BJ (cell line): ENCODE data around the gene CANT1. TPM values are rescaled to one million over a fixed set of nuclear protein-coding genes. Genes with fewer than 3 reads are reported as not detected.

Source experiments
- CTCF ChIA-PET: fragments of 350-600 bp; formaldehyde crosslinking; extraction: SDS; loops from one replicate; lab custom pipeline; 2021; ENCODE audit warnings: antibody characterized with exemption, inconsistent platforms; lab: Yijun Ruan, JAX
- POLR2A ChIA-PET: fragments of 300-600 bp; sonication (Branson Sonifier 250); formaldehyde crosslinking; extraction: SDS; loops from one replicate; lab custom pipeline; 2021; ENCODE audit warnings: antibody characterized with exemption; lab: Charles Lee
- DNase-seq: peaks from one replicate; pipeline ENCODE4 v3.0.0-alpha.2; 2011; ENCODE audit warnings: low read depth
- H3K27me3 ChIP-seq: 2 replicates; pipeline ENCODE4 v1.6.0; 2011; ENCODE audit warnings: low read length; ENCODE audit not compliant: control insufficient read depth, insufficient read depth
- H3K36me3 ChIP-seq: 2 replicates; pipeline ENCODE4 v1.5.1; 2011; ENCODE audit warnings: low read length; ENCODE audit not compliant: control insufficient read depth, insufficient read depth
- H3K4me3 ChIP-seq: 2 replicates; pipeline ENCODE4 v1.5.1; 2011; ENCODE audit warnings: low read depth, mild to moderate bottlenecking, control low read depth, low read length
- CTCF ChIP-seq: IDR thresholded peaks from 2 replicates; pipeline ENCODE4 v1.5.1; 2011; ENCODE audit warnings: low read depth, mild to moderate bottlenecking, control low read depth, inconsistent platforms, low read length, moderate library complexity; ENCODE audit not compliant: insufficient read depth
- polyA plus RNA-seq: library from polyadenylated mRNA; depleted of rRNA; stranded (reverse); fragments of >200 nt; gene quantifications from 2 replicates; pipeline ENCODE4 v1.2.3, GENCODE V29; 2011

Gene CANT1
- polyA plus RNA-seq, 1 experiment: 83.5 TPM

GRCh38 chr17:78980624-78980972 is 29.0 kb downstream of the CANT1 start:
- no peaks in the 10 kb centered on the region for H3K27me3 ChIP-seq
- 0 out of 2 replicates have a peak, but pooled peaks cover 1% of the 10 kb centered on the region for H3K36me3 ChIP-seq
- no peak overlapping the region for H3K4me3 ChIP-seq
- no peak for TF ChIP-seq CTCF
- CTCF ChIA-PET: interaction anchor here (2.8 kb wide), 1 partner anchor 9 kb away, joined by 10 read pairs; no protein-coding TSS in a partner anchor
- POLR2A ChIA-PET: no interaction called here
- DNase-seq: no peak

DNA sequence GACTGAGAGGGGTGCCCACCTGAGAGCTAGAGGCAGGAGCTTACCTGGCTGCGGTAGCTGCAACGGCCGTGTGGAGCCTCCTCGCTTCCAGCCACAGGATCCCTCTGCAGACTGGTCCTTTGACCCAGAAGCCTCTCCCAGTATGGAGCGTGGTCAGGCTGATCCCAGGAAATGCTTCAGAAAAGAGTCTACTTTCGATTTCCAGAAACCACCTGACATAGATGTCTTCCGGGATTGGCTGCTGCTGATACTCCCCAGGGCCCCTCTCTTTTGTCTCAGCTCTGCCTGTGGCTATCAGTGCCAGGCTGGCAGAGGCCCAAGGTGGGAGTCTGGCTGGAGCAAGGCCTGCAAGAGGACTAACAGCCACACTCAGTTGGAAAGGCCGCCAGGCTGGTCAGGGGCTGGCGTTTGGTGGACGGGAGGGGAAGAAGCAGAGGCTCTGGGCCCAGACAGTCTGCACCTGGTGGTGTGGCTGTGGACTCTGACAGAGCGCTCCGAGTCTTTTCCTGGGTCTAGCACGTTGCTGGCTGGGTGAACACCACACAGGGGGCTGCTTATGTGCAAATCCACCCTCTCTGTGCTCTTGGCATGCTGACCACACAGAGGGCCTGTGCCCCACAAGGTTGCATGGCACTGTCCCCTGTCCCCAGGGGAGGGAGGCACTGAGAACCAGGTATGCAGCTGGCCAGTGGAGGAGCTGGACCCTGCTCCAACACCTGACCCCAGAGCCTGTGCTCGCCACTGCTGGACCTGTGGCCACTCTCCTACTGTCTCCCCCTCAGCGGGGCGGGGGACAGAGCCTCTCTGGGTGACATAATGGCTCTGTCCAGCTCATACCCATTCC is 29.6 kb downstream of the CANT1 start, which contains the start of gene LGALS3BP:
Gene LGALS3BP (minus strand): TSS at position 144 of the 844 bp plus-strand sequence. CDS start 2,732 bp downstream, outside the sequence.
- CTCF ChIA-PET: interaction anchor here (2.8 kb wide), 1 partner anchor 9 kb away, joined by 10 read pairs; no protein-coding TSS in a partner anchor
- no peak for TF ChIP-seq CTCF
- Histone ChIP-seq H3K4me3 (0 out of 2 replicates have a peak within 1 kb of the TSS, but pooled peaks have one; percentile 9), H3K36me3 (0 out of 2 replicates have a peak, but pooled peaks cover 1% of the 10 kb centered on the region), H3K27me3 (no peaks in the 10 kb centered on the region)
- no peak for DNase-seq
- POLR2A ChIA-PET: no interaction called here

DNA sequence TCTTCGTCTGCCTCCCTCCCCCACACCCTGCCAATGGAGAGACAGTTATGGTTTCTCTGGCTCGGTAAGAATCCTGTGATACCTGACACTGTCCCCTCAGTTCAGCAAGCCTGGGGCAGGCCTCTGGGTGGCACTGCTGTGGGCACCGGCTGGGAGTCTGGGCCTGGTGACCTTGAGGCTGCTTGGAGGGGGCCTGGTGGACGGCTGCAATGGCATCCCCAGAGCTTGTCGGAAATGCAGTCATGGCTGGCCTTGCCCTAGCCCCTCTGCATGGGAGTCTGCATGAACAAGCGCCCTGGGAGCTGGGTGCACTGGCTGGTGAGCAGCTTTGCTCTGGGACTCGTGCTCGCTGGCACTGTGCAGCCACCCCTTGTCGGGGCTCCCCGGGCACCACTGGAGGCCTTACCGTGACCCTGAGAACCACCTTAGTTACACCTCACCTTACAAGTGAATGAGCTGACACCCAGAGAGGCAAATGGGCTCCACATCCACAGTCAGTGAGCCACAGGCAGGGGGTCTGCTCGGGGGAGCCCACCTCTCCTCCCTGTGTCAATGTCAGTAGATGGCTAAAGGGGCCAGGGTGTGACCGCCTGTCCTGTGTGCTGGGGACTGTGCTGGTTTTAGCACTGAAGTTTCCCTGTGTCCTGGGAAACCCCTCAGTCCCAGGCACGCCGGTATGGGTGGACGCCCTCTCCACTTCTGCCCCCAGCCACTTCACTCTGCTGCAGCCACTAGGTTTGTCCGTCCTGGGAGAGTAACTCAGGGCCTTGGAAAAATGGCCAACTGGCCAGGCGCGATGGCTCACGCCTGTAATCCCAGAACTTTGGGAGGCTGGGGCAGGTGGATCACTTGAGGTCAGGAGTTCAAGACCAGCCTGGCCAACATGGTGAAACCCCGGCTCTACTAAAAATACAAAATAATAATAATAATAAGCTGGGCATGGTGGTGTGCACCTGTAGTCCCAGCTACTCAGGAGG is 31.3 kb downstream of the CANT1 start:
- POLR2A ChIA-PET: no interaction called here
- no peak for DNase-seq
- Histone ChIP-seq H3K36me3 (0 out of 2 replicates have a peak, but pooled peaks cover 1% of the 10 kb centered on the region), H3K27me3 (no peaks in the 10 kb centered on the region), H3K4me3 (no peak overlapping the region)
- CTCF ChIA-PET: interaction anchor here (0.9 kb wide), 1 partner anchor 413 kb away, joined by 3 read pairs; no protein-coding TSS in a partner anchor
- no peak for TF ChIP-seq CTCF

DNA sequence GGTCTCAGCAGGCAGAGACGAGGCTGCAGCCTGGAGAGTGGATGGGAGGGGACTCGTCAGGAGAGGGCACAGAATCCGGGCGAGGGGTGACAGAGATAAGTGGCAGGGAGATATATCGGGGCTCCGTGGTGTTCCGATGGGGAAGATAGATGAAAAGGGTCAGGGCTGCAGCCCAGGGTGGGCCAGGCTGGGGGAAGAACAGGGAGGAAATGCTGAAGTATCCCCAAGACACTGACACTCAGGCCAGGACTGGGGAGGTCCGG is 32.0 kb downstream of the CANT1 start:
- POLR2A ChIA-PET: no interaction called here
- DNase-seq: no peak
- Histone ChIP-seq H3K4me3 (no peak overlapping the region), H3K36me3 (0 out of 2 replicates have a peak, but pooled peaks cover 1% of the 10 kb centered on the region), H3K27me3 (no peaks in the 10 kb centered on the region)
- CTCF ChIA-PET: no interaction called here
- no peak for TF ChIP-seq CTCF
